ENCODE measurements around the gene CCDC69.
"Not testable (repeated sequence)": the region's sequence is repeated elsewhere in the genome, so short reads cannot be mapped to it uniquely, and the experiment has no call there.

Gene CCDC69

GRCh38 chr5:151245680-151246219 lies 21.9 kb upstream of the CCDC69 start:
- no peak for DNase-seq (ENCODE audit: low read depth, low spot score)

GRCh38 chr5:151244206-151244605 lies 20.3 kb upstream of the CCDC69 start:
- no peak for DNase-seq (ENCODE audit: low read depth, low spot score)

GRCh38 chr5:151243564-151243963 lies 19.7 kb upstream of the CCDC69 start:
- no peak for DNase-seq (ENCODE audit: low read depth, low spot score)

GRCh38 chr5:151243127-151243526 lies 19.2 kb upstream of the CCDC69 start:
- no peak for DNase-seq (ENCODE audit: low read depth, low spot score)

- DNase-seq (ENCODE audit: low read depth, low spot score), result no peak
Observed at GRCh38 chr5:151240924-151241635, 17.2 kb upstream of the CCDC69 start.

- not testable (repeated sequence) for DNase-seq (ENCODE audit: low read depth, low spot score)
Observed at GRCh38 chr5:151240268-151240835, 16.5 kb upstream of the CCDC69 start.

- no peak for DNase-seq (ENCODE audit: low read depth, low spot score)
Observed at GRCh38 chr5:151239237-151239861, 15.5 kb upstream of the CCDC69 start.

- DNase-seq (ENCODE audit: low read depth, low spot score), result no peak
Observed at GRCh38 chr5:151238303-151238741, 14.4 kb upstream of the CCDC69 start.

- no peak for DNase-seq (ENCODE audit: low read depth, low spot score)
Observed at GRCh38 chr5:151237685-151238084, 13.8 kb upstream of the CCDC69 start.

- no peak for DNase-seq (ENCODE audit: low read depth, low spot score)
Observed at GRCh38 chr5:151236888-151237287, 13.0 kb upstream of the CCDC69 start.

GRCh38 chr5:151235239-151235571 lies 11.3 kb upstream of the CCDC69 start:
- DNase-seq (ENCODE audit: low read depth, low spot score), result not testable (repeated sequence)

GRCh38 chr5:151234476-151235238 lies 10.8 kb upstream of the CCDC69 start:
- no peak for DNase-seq (ENCODE audit: low read depth, low spot score)

- DNase-seq (ENCODE audit: low read depth, low spot score), result no peak
Observed at GRCh38 chr5:151233616-151234085, 9.8 kb upstream of the CCDC69 start.

- no peak for DNase-seq (ENCODE audit: low read depth, low spot score)
Observed at GRCh38 chr5:151231359-151231758, 7.5 kb upstream of the CCDC69 start.

- DNase-seq (ENCODE audit: low read depth, low spot score), result no peak
Observed at GRCh38 chr5:151230048-151230680, 6.3 kb upstream of the CCDC69 start.

- DNase-seq (ENCODE audit: low read depth, low spot score), result no peak
Observed at GRCh38 chr5:151228986-151229385, 5.1 kb upstream of the CCDC69 start.

GRCh38 chr5:151227918-151228447 lies 4.1 kb upstream of the CCDC69 start:
- DNase-seq (ENCODE audit: low read depth, low spot score), result no peak

GRCh38 chr5:151225475-151225874 lies 1.6 kb upstream of the CCDC69 start:
- no peak for DNase-seq (ENCODE audit: low read depth, low spot score)

- DNase-seq (ENCODE audit: low read depth, low spot score), result no peak
Observed at GRCh38 chr5:151225071-151225470, 1.2 kb upstream of the CCDC69 start.

GRCh38 chr5:151224372-151224771 lies 480 bp upstream of the CCDC69 start:
- no peak for DNase-seq (ENCODE audit: low read depth, low spot score)

GRCh38 chr5:151222790-151223446 lies 974 bp downstream of the CCDC69 start:
- no peak for DNase-seq (ENCODE audit: low read depth, low spot score)
